ENCODE measurements around the gene ETFBKMT.

DNA sequence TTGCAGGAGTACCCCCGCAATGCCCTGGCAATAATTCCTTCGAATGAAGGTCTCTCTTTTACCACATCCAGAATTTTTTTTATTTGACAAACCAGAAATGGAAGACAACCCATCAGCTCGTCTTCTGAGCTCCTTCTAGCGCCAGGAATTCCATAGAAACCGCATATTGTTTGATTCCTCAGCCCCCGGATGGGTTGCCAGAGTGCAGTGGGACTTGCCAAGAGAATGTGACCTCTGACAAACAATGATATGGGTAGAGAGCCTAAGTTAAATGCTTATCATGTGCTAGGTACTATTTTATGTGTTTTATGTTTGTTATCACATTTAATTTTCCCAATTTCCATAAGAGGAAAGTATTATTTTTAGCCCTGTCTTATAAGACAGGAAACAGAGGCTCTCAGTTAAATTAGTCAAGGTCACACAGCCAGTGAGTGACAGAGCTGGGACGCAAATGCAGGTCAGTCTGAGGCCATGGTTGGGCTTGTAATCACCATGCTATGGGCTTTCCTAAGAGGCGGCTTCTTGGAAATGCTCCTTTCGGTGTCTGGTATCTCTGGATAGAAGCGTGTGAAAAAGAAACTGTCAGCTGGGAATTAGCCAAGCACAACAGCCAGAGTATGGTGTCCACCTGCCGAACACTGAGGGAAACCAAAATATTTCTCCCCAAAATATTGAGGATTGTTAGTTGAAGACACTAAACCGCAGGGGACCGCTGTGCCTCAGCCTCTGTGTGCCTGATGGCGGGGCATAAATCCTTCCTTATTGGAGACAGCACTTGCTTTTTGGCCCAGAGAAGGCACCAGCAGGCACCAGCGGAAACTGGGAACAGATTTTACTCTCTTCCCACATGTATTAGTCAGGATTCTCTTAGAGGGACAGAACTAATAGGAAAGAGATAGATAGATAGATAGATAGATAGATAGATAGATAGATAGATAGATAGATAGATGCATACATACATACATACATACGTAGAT, 29.4 kb upstream of the ETFBKMT start:
- no peak for TF ChIP-seq EP300 (IDR thresholded peaks at IDR 0.05)
- TF ChIP-seq POLR2A (IDR thresholded peaks at IDR 0.05), result no peak
